ENCODE measurements around the gene BATF3. TPM values are rescaled to one million over a fixed set of nuclear protein-coding genes. Genes with fewer than 3 reads are reported as not detected.

The BATF3 gene
- 0.52 TPM for total RNA-seq

GRCh38 chr1:212699625-212700222, at the start of gene BATF3:
Gene BATF3 (minus strand): TSS chr1:212699840. CDS start chr1:212699762, 78 bp downstream.
- peak within 1 kb of the TSS; percentile 41 for H3K27ac ChIP-seq (ENCODE audit: low read depth, low read length)
- peaks cover 15 to 57% (median 42%) of the 10 kb centered on the region in 3 donors for H3K27me3 ChIP-seq (ENCODE audit: control insufficient read depth in 3 of 3, insufficient read depth in 3 of 3, low read length in 3 of 3)
- peak within 1 kb of the TSS; percentile 4 to 40 (median 35) for H3K9ac ChIP-seq (ENCODE audit: low read depth in 1 of 3, low read length in 3 of 3)
- H3K4me1 ChIP-seq (ENCODE audit: control insufficient read depth in 3 of 3, insufficient read depth in 3 of 3, low read length in 3 of 3) = peaks cover 13 to 14% (median 13%) of the 10 kb centered on the region in 3 donors
- H3K9me3 ChIP-seq (ENCODE audit: control insufficient read depth in 3 of 3, low read length in 3 of 3) = no peaks in the 10 kb centered on the region
- H3K36me3 ChIP-seq (ENCODE audit: control insufficient read depth in 3 of 3, insufficient read depth in 3 of 3, low read length in 3 of 3) = no peaks in the 10 kb centered on the region
- peak within 1 kb of the TSS; percentile 54 to 71 (median 67) for H3K4me3 ChIP-seq (ENCODE audit: low read length in 3 of 3)

GRCh38 chr1:212746546-212746945, 46.9 kb upstream of the BATF3 start:
- H3K4me3 ChIP-seq (ENCODE audit: low read length in 3 of 3) = no peak overlapping the region
- no peak overlapping the region for H3K9ac ChIP-seq (ENCODE audit: low read depth in 1 of 3, low read length in 3 of 3)
- H3K36me3 ChIP-seq (ENCODE audit: control insufficient read depth in 3 of 3, insufficient read depth in 3 of 3, low read length in 3 of 3) = no peaks in the 10 kb centered on the region
- H3K9me3 ChIP-seq (ENCODE audit: control insufficient read depth in 3 of 3, low read length in 3 of 3) = no peaks in the 10 kb centered on the region
- no peak overlapping the region for H3K27ac ChIP-seq (ENCODE audit: low read depth, low read length)
- H3K27me3 ChIP-seq (ENCODE audit: control insufficient read depth in 3 of 3, insufficient read depth in 3 of 3, low read length in 3 of 3) = no peaks in the 10 kb centered on the region
- no peaks in the 10 kb centered on the region for H3K4me1 ChIP-seq (ENCODE audit: control insufficient read depth in 3 of 3, insufficient read depth in 3 of 3, low read length in 3 of 3)

GRCh38 chr1:212745303-212745702, 45.7 kb upstream of the BATF3 start:
- Histone ChIP-seq H3K27me3 (ENCODE audit: control insufficient read depth in 3 of 3, insufficient read depth in 3 of 3, low read length in 3 of 3) (no peaks in the 10 kb centered on the region), H3K9me3 (ENCODE audit: control insufficient read depth in 3 of 3, low read length in 3 of 3) (no peaks in the 10 kb centered on the region), H3K9ac (ENCODE audit: low read depth in 1 of 3, low read length in 3 of 3) (no peak overlapping the region), H3K27ac (ENCODE audit: low read depth, low read length) (no peak overlapping the region), H3K36me3 (ENCODE audit: control insufficient read depth in 3 of 3, insufficient read depth in 3 of 3, low read length in 3 of 3) (peaks cover 0 to 2% (median 0%) of the 10 kb centered on the region in 3 donors), H3K4me3 (ENCODE audit: low read length in 3 of 3) (no peak overlapping the region), H3K4me1 (ENCODE audit: control insufficient read depth in 3 of 3, insufficient read depth in 3 of 3, low read length in 3 of 3) (no peaks in the 10 kb centered on the region)

GRCh38 chr1:212743901-212744475, 44.3 kb upstream of the BATF3 start:
- Histone ChIP-seq H3K4me1 (ENCODE audit: control insufficient read depth in 3 of 3, insufficient read depth in 3 of 3, low read length in 3 of 3) (no peaks in the 10 kb centered on the region), H3K27ac (ENCODE audit: low read depth, low read length) (no peak overlapping the region), H3K4me3 (ENCODE audit: low read length in 3 of 3) (no peak overlapping the region), H3K9me3 (ENCODE audit: control insufficient read depth in 3 of 3, low read length in 3 of 3) (no peaks in the 10 kb centered on the region), H3K27me3 (ENCODE audit: control insufficient read depth in 3 of 3, insufficient read depth in 3 of 3, low read length in 3 of 3) (no peaks in the 10 kb centered on the region), H3K9ac (ENCODE audit: low read depth in 1 of 3, low read length in 3 of 3) (no peak overlapping the region), H3K36me3 (ENCODE audit: control insufficient read depth in 3 of 3, insufficient read depth in 3 of 3, low read length in 3 of 3) (peaks cover 0 to 2% (median 0%) of the 10 kb centered on the region in 3 donors)

- no peaks in the 10 kb centered on the region for H3K27me3 ChIP-seq (ENCODE audit: control insufficient read depth in 3 of 3, insufficient read depth in 3 of 3, low read length in 3 of 3)
- no peak overlapping the region for H3K9ac ChIP-seq (ENCODE audit: low read depth in 1 of 3, low read length in 3 of 3)
- peaks cover 0 to 2% (median 0%) of the 10 kb centered on the region in 3 donors for H3K36me3 ChIP-seq (ENCODE audit: control insufficient read depth in 3 of 3, insufficient read depth in 3 of 3, low read length in 3 of 3)
- H3K4me3 ChIP-seq (ENCODE audit: low read length in 3 of 3) = no peak overlapping the region
- no peaks in the 10 kb centered on the region for H3K4me1 ChIP-seq (ENCODE audit: control insufficient read depth in 3 of 3, insufficient read depth in 3 of 3, low read length in 3 of 3)
- no peaks in the 10 kb centered on the region for H3K9me3 ChIP-seq (ENCODE audit: control insufficient read depth in 3 of 3, low read length in 3 of 3)
- H3K27ac ChIP-seq (ENCODE audit: low read depth, low read length) = no peak overlapping the region
These were observed 38.7 kb upstream of the BATF3 start for GRCh38 chr1:212738330-212738729.

GRCh38 chr1:212737559-212737958, 37.9 kb upstream of the BATF3 start:
- Histone ChIP-seq H3K4me3 (ENCODE audit: low read length in 3 of 3) (no peak overlapping the region), H3K36me3 (ENCODE audit: control insufficient read depth in 3 of 3, insufficient read depth in 3 of 3, low read length in 3 of 3) (peaks cover 0 to 2% (median 0%) of the 10 kb centered on the region in 3 donors), H3K9me3 (ENCODE audit: control insufficient read depth in 3 of 3, low read length in 3 of 3) (no peaks in the 10 kb centered on the region), H3K9ac (ENCODE audit: low read depth in 1 of 3, low read length in 3 of 3) (no peak overlapping the region), H3K27me3 (ENCODE audit: control insufficient read depth in 3 of 3, insufficient read depth in 3 of 3, low read length in 3 of 3) (no peaks in the 10 kb centered on the region), H3K4me1 (ENCODE audit: control insufficient read depth in 3 of 3, insufficient read depth in 3 of 3, low read length in 3 of 3) (no peaks in the 10 kb centered on the region), H3K27ac (ENCODE audit: low read depth, low read length) (no peak overlapping the region)

DNA sequence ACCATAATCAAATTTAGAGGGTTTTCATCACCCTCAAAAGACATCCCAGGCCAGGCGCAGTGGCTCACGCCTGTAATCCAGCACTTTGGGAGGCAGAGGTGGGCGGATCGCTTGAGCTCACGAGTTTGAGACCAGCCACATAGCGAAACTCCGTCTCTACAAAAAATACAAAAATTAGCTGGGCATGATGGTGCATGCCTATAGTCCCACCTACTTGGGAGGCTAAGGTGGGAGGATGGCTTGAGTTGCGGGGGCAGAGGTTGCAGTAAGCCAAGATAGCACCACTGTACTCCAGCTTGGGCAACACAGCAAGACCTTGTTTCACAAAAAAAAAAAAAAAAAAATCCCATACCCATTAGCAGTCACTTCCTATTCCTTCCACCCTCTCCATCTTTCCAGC, 33.5 kb upstream of the BATF3 start:
- Histone ChIP-seq H3K9me3 (ENCODE audit: control insufficient read depth in 3 of 3, low read length in 3 of 3) (no peaks in the 10 kb centered on the region), H3K27ac (ENCODE audit: low read depth, low read length) (no peak overlapping the region), H3K27me3 (ENCODE audit: control insufficient read depth in 3 of 3, insufficient read depth in 3 of 3, low read length in 3 of 3) (no peaks in the 10 kb centered on the region), H3K4me3 (ENCODE audit: low read length in 3 of 3) (no peak overlapping the region), H3K36me3 (ENCODE audit: control insufficient read depth in 3 of 3, insufficient read depth in 3 of 3, low read length in 3 of 3) (no peaks in the 10 kb centered on the region), H3K9ac (ENCODE audit: low read depth in 1 of 3, low read length in 3 of 3) (no peak overlapping the region), H3K4me1 (ENCODE audit: control insufficient read depth in 3 of 3, insufficient read depth in 3 of 3, low read length in 3 of 3) (no peaks in the 10 kb centered on the region)

- no peak overlapping the region for H3K9ac ChIP-seq (ENCODE audit: low read depth in 1 of 3, low read length in 3 of 3)
- no peaks in the 10 kb centered on the region for H3K4me1 ChIP-seq (ENCODE audit: control insufficient read depth in 3 of 3, insufficient read depth in 3 of 3, low read length in 3 of 3)
- H3K4me3 ChIP-seq (ENCODE audit: low read length in 3 of 3) = no peak overlapping the region
- H3K9me3 ChIP-seq (ENCODE audit: control insufficient read depth in 3 of 3, low read length in 3 of 3) = no peaks in the 10 kb centered on the region
- no peak overlapping the region for H3K27ac ChIP-seq (ENCODE audit: low read depth, low read length)
- H3K36me3 ChIP-seq (ENCODE audit: control insufficient read depth in 3 of 3, insufficient read depth in 3 of 3, low read length in 3 of 3) = no peaks in the 10 kb centered on the region
- H3K27me3 ChIP-seq (ENCODE audit: control insufficient read depth in 3 of 3, insufficient read depth in 3 of 3, low read length in 3 of 3) = no peaks in the 10 kb centered on the region
These were observed 32.0 kb upstream of the BATF3 start for GRCh38 chr1:212731630-212732029.

GRCh38 chr1:212728606-212729005, 29.0 kb upstream of the BATF3 start:
- Histone ChIP-seq H3K4me1 (ENCODE audit: control insufficient read depth in 3 of 3, insufficient read depth in 3 of 3, low read length in 3 of 3) (no peaks in the 10 kb centered on the region), H3K36me3 (ENCODE audit: control insufficient read depth in 3 of 3, insufficient read depth in 3 of 3, low read length in 3 of 3) (no peaks in the 10 kb centered on the region), H3K27me3 (ENCODE audit: control insufficient read depth in 3 of 3, insufficient read depth in 3 of 3, low read length in 3 of 3) (no peaks in the 10 kb centered on the region), H3K9me3 (ENCODE audit: control insufficient read depth in 3 of 3, low read length in 3 of 3) (no peaks in the 10 kb centered on the region), H3K4me3 (ENCODE audit: low read length in 3 of 3) (no peak overlapping the region), H3K9ac (ENCODE audit: low read depth in 1 of 3, low read length in 3 of 3) (no peak overlapping the region), H3K27ac (ENCODE audit: low read depth, low read length) (no peak overlapping the region)

- Histone ChIP-seq H3K36me3 (ENCODE audit: control insufficient read depth in 3 of 3, insufficient read depth in 3 of 3, low read length in 3 of 3) (no peaks in the 10 kb centered on the region), H3K9ac (ENCODE audit: low read depth in 1 of 3, low read length in 3 of 3) (no peak overlapping the region), H3K27ac (ENCODE audit: low read depth, low read length) (no peak overlapping the region), H3K27me3 (ENCODE audit: control insufficient read depth in 3 of 3, insufficient read depth in 3 of 3, low read length in 3 of 3) (no peaks in the 10 kb centered on the region), H3K4me3 (ENCODE audit: low read length in 3 of 3) (no peak overlapping the region), H3K4me1 (ENCODE audit: control insufficient read depth in 3 of 3, insufficient read depth in 3 of 3, low read length in 3 of 3) (no peaks in the 10 kb centered on the region), H3K9me3 (ENCODE audit: control insufficient read depth in 3 of 3, low read length in 3 of 3) (no peaks in the 10 kb centered on the region)
These were observed 27.9 kb upstream of the BATF3 start for GRCh38 chr1:212727386-212728181.

Data from skeletal muscle tissue (tissue), 4 donors.